Chondrocyte (in vitro differentiated cells): ENCODE results near the gene CNPY2. TPM values are rescaled to one million over a fixed set of nuclear protein-coding genes. Genes with fewer than 3 reads are reported as not detected.
A peak's percentile ranks its signal among the peaks of the same experiment; 100 is the strongest.
"Not testable (repeated sequence)": the region's sequence is repeated elsewhere in the genome, so short reads cannot be mapped to it uniquely, and the experiment has no call there.

Experiments
- DNase-seq: peaks from one replicate; pipeline ENCODE4 v3.0.0; 2021; ENCODE audit warnings: mixed read lengths, low spot score
- H3K27ac Mint-ChIP-seq: one replicate; pipeline ENCODE4 v1.8.0; 2021; ENCODE audit warnings: mild to moderate bottlenecking, moderate library complexity, mixed read lengths; ENCODE audit not compliant: unreplicated experiment
- H3K27me3 Mint-ChIP-seq: 2 replicates; pipeline ENCODE4 v1.8.0; 2021; ENCODE audit warnings: low read depth, mixed read lengths
- H3K36me3 Mint-ChIP-seq: 2 replicates; pipeline ENCODE4 v1.8.0; 2021; ENCODE audit warnings: low read depth, mixed read lengths
- H3K4me1 Mint-ChIP-seq: 2 replicates; pipeline ENCODE4 v1.8.0; 2021; ENCODE audit warnings: low read depth, mild to moderate bottlenecking, mixed read lengths
- H3K4me3 Mint-ChIP-seq: one replicate; pipeline ENCODE4 v1.8.0; 2021; ENCODE audit warnings: mild to moderate bottlenecking, moderate library complexity, mixed read lengths; ENCODE audit not compliant: unreplicated experiment
- H3K9me3 Mint-ChIP-seq: 2 replicates; pipeline ENCODE4 v1.8.0; 2021; ENCODE audit warnings: low read depth, mixed read lengths
- total RNA-seq: library from RNA; stranded (reverse); gene quantifications from 3 replicates; pipeline ENCODE4 v1.2.1, GENCODE V29; 2021
- TF ChIP-seq, protein P1 (sequence below): fragments of 200-600 bp; sonication (generic); IDR thresholded peaks from 2 replicates; pipeline ENCODE4 v1.5.0; 2021; ENCODE audit warnings: antibody characterized with exemption, mild to moderate bottlenecking, moderate library complexity

Gene CNPY2
- total RNA-seq, 1 donor from 2014 or later = 144 TPM

- no peak for DNase-seq
- Mint-ChIP-seq H3K9me3 (no peaks in the 10 kb centered on the region), H3K27me3 (no peaks in the 10 kb centered on the region), H3K36me3 (peaks cover 21% of the 10 kb centered on the region), H3K4me3 (no peak overlapping the region), H3K27ac (peak overlapping the region; percentile 52), H3K4me1 (peaks cover 20% of the 10 kb centered on the region)
- TF ChIP-seq, protein P1, sequence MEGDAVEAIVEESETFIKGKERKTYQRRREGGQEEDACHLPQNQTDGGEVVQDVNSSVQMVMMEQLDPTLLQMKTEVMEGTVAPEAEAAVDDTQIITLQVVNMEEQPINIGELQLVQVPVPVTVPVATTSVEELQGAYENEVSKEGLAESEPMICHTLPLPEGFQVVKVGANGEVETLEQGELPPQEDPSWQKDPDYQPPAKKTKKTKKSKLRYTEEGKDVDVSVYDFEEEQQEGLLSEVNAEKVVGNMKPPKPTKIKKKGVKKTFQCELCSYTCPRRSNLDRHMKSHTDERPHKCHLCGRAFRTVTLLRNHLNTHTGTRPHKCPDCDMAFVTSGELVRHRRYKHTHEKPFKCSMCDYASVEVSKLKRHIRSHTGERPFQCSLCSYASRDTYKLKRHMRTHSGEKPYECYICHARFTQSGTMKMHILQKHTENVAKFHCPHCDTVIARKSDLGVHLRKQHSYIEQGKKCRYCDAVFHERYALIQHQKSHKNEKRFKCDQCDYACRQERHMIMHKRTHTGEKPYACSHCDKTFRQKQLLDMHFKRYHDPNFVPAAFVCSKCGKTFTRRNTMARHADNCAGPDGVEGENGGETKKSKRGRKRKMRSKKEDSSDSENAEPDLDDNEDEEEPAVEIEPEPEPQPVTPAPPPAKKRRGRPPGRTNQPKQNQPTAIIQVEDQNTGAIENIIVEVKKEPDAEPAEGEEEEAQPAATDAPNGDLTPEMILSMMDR = peak; percentile 73
Measured at GRCh38 chr12:56271031-56271430, 44.8 kb downstream of the CNPY2 start.

DNA sequence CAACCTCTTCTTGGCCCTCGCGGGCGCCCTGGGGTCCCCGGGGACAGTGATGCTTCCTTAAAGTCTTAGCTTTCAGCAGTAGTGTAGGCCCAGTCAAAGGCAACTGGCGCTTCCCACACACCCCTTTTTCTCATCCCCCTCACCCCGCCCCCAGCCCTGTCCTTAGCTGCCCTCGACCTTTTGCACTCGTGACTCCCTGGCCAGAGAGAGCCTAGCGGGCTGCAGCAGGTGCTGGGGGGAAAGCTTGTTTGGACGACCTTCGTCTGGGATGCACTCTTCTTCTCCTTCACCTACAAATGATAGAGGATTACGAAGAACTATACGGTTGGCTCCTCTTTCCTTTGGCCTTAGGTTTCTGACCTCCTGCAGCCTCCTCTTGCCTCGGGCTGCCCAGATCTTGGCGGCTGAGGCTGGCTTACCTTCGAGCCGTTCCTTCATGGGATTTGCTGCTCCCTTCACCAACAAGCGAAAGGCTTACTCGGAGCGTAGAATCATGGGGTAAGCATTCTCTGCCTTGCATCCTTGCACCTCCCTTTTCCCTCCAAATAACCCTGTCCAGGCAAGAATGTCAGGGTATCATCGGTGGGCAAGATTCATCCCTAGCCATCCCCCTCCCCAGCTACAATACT, 48.2 kb downstream of the CNPY2 start:
- Mint-ChIP-seq H3K27me3 (no peaks in the 10 kb centered on the region), H3K36me3 (peaks cover 5% of the 10 kb centered on the region), H3K4me3 (peak overlapping the region; percentile 87), H3K4me1 (peaks cover 23% of the 10 kb centered on the region), H3K9me3 (no peaks in the 10 kb centered on the region), H3K27ac (peak overlapping the region; percentile 70)
- no peak for DNase-seq
- TF ChIP-seq, protein P1 = no peak

DNA sequence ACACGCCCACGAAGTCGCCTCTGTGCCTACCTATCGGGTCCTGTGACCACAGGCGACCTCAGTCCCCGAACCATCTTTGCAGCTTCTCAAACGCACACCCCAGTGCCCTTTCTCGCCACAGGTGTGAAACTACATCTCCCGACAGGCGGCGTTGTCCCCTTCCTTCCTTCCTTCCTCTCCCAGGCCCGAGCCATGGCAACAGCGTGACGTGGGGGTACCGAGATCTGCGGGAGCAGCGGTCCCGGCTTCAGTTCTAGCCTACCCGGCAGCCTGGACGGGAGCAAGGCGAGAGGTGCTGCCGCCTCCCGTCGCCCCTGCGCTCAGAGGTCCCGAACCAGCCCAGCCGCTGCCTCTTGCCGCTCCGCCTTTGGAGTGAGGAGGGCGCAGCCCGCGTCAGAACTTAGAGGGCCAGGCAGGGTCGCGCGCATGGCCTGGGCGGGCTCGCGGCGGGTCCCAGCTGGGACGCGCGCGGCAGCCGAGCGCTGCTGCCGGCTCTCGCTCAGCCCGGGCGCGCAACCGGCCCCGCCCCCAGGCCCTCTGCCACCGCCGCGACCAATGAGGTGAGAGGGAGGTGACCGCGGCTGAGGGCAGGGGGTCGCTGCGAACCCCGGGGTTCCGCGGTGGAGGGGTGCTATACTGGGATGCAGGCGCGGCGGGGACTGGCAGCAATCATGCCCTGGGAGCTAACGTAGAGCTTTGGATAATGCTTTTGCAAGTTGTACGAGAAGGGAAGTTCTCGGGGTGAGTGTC, 48.9 kb downstream of the CNPY2 start, which contains the start of gene COQ10A:
TSS of gene COQ10A (plus strand) at position 250 of the 750 bp plus-strand sequence. CDS start at position 427, 177 bp downstream.
- peak; percentile 93 for DNase-seq
- Mint-ChIP-seq H3K27me3 (no peaks in the 10 kb centered on the region), H3K4me3 (peak within 1 kb of the TSS; percentile 87), H3K9me3 (no peaks in the 10 kb centered on the region), H3K4me1 (peaks cover 26% of the 10 kb centered on the region), H3K36me3 (peaks cover 5% of the 10 kb centered on the region), H3K27ac (peak within 1 kb of the TSS; percentile 91)
- TF ChIP-seq, protein P1 = peak; percentile 86

DNA sequence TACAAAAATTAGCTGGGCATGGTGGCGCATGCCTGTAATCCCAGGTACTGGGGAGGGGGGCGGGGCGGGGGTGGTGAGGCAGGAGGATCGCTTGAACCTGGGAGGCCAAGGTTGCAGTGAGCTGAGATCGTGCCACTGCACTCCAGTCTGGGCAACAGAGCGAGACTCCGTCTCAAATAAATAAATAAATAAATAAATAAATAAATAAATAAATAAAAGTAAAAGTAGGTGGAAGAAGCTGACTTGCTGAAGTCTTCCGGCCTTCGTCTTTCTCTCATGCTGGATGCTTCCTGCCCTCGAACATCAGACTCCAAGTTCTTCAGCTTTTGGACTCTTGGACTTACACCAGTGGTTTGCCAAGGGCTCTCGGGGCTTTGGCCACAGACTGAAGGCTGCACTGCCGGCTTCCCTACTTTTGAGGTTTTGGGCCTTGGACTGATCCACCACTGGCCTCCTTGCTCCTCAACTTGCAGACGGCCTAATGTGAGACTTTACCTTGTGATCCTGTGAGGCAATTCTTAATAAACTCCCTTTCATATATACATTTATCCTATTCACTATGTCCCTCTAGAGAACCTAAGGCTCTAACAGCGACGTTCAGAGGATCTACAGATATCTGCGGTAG, 49.6 kb downstream of the CNPY2 start:
- H3K4me3 Mint-ChIP-seq = peak overlapping the region; percentile 87
- not testable (repeated sequence) for H3K36me3 Mint-ChIP-seq, H3K9me3 Mint-ChIP-seq, H3K27me3 Mint-ChIP-seq
- peak overlapping the region; percentile 91 for H3K27ac Mint-ChIP-seq
- peak; percentile 0 for DNase-seq
- peaks cover 32% of the 10 kb centered on the region for H3K4me1 Mint-ChIP-seq

DNA sequence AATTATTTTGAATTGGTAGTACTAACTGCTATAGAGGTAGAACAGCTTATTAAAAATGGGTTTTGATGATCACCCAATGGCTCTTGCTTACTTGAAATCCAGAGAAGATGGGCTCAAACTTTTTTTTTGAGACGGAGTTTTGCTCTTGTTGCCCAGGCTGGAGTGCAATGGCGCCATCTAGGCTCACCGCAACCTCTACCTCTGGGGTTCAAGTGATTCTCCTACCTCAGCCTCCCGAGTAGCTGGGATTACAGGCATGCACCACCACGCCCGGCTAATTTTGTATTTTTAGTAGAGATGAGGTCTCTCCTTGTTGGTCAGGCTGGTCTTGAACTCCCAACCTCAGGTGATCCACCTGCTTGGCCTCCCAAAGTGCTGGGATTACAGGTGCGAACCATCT, 52.8 kb downstream of the CNPY2 start:
- not testable (repeated sequence) for H3K27me3 Mint-ChIP-seq, H3K9me3 Mint-ChIP-seq, H3K27ac Mint-ChIP-seq, H3K4me3 Mint-ChIP-seq, H3K36me3 Mint-ChIP-seq
- peak; percentile 10 for DNase-seq
- peaks cover 33% of the 10 kb centered on the region for H3K4me1 Mint-ChIP-seq

DNA sequence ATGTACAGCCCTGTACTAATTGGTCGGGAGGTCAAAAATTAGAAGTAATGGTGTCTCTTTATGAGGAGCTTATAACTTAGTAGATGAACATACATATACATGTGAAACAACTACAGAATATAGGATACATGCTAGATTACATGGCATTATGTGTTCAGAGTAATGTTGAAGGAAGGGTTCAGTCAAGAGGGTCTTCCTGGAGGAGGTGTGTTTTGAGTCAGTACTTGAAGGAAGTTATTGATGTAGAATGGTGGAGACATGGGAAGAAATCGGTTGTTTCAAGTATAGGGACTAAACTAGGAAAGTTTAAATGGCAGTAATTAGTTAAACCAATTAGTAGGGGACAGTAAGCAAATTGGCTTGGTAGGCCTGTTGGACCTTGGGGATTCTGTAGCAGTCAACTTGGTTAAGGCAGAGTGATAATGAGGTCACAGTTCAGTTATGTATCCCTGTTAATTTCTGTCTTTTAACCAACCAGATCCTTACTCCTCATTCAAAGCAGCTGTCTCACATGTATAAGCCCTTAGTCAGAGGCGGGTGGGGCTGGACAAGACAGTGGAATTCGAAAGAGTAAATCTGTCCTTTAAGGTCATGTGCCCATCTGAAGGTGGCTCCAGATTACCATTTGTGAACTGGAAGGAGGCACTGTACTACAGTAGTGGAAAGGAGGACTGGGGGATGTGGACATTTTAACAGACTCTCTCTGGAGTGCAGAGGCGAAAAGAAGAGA, 54.1 kb downstream of the CNPY2 start:
- no peaks in the 10 kb centered on the region for H3K36me3 Mint-ChIP-seq
- no peaks in the 10 kb centered on the region for H3K9me3 Mint-ChIP-seq
- TF ChIP-seq, protein P1 = no peak
- peak; percentile 11 for DNase-seq
- H3K4me3 Mint-ChIP-seq = no peak overlapping the region
- H3K27ac Mint-ChIP-seq = peak overlapping the region; percentile 90
- no peaks in the 10 kb centered on the region for H3K27me3 Mint-ChIP-seq
- H3K4me1 Mint-ChIP-seq = peaks cover 31% of the 10 kb centered on the region
